PFSK-1 (cell line): ENCODE measurements around the gene LPAR3.

Experiments used
- FOXP2 ChIP-seq: optimal IDR thresholded peaks from 2 replicates; pipeline ENCODE3; 2011; ENCODE audit warnings: borderline replicate concordance, control low read depth, inconsistent platforms; ENCODE audit not compliant: insufficient read depth; ENCODE audit errors: extremely low read length, extremely low read depth
- POLR2AphosphoS5 ChIP-seq: IDR thresholded peaks from 2 replicates; pipeline ENCODE4 v1.6.1; 2012; ENCODE audit warnings: low read depth, mild to moderate bottlenecking, control low read depth, low read length, moderate library complexity
- REST ChIP-seq, 2 experiments: IDR thresholded peaks; 2 replicates each; pipeline versions ENCODE4 v1.6.1 to v1.8.0; 2011 to 2012; ENCODE audit warnings: low read depth in 2 of 2, low read length in 2 of 2, control low read depth in 1 of 2, inconsistent platforms in 1 of 2, mild to moderate bottlenecking in 1 of 2, moderate library complexity in 1 of 2; ENCODE audit not compliant: insufficient read depth in 1 of 2
- SIN3A ChIP-seq: IDR thresholded peaks from 2 replicates; pipeline ENCODE4 v1.6.1; 2012; ENCODE audit warnings: mild to moderate bottlenecking, low read length, moderate library complexity, borderline replicate concordance; ENCODE audit not compliant: insufficient read depth
- TAF1 ChIP-seq: IDR thresholded peaks from 2 replicates; pipeline ENCODE4 v1.6.1; 2012; ENCODE audit warnings: low read length, control low read depth, borderline replicate concordance; ENCODE audit not compliant: insufficient read depth

Gene LPAR3

DNA sequence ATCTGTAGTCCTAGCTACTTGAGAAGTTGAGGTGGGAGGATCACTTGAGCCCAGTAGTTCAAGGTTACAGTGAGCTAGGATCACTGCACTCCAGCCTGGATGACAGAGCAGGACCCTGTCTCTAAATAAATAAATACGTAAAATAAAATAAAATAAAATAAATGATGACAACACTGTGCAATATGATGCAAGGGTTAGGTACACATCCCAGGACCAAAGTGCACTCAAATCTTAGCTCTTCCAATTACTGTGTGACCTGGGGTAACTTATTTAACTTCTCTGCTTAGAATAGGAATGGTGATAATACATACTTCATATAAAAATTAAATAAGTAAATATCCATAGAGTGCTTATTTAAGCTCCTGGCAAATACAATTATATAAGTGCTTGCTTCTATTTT is 53.5 kb downstream of the LPAR3 start:
- no peak for TF ChIP-seq REST (IDR thresholded peaks at IDR 0.05; ENCODE audit: insufficient read depth in 1 of 2, low read depth in 2 of 2, low read length in 2 of 2)
- TF ChIP-seq FOXP2: no peak
- TF ChIP-seq POLR2AphosphoS5: no peak
- no peak for TF ChIP-seq SIN3A
- TF ChIP-seq TAF1: no peak

GRCh38 chr1:84836145-84836544 is 56.9 kb downstream of the LPAR3 start:
- TF ChIP-seq REST (IDR thresholded peaks at IDR 0.05; ENCODE audit: insufficient read depth in 1 of 2, low read depth in 2 of 2, low read length in 2 of 2) (no peak), FOXP2 (no peak), SIN3A (no peak), TAF1 (no peak), POLR2AphosphoS5 (no peak)

DNA sequence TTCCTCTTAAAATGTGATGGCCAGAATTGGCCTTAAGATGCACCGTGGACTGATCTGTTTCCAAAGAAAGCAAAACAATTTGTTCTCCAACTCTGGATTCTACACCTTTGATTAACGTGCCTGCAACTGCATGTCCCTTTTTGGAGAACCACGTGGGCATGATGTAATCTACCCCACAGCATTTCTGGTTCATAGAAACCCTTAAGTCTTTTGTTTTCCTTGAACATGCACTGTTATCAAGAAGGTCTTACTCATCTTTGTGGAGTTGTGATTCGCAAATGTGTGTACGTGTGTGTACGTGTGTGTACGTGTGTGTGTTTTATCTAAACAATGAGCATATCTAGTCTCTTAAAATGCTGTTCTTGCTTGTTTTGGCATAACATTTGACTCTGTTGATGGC is 57.8 kb downstream of the LPAR3 start:
- TF ChIP-seq POLR2AphosphoS5 (no peak), FOXP2 (no peak), TAF1 (no peak), REST (IDR thresholded peaks at IDR 0.05; ENCODE audit: insufficient read depth in 1 of 2, low read depth in 2 of 2, low read length in 2 of 2) (no peak), SIN3A (no peak)

DNA sequence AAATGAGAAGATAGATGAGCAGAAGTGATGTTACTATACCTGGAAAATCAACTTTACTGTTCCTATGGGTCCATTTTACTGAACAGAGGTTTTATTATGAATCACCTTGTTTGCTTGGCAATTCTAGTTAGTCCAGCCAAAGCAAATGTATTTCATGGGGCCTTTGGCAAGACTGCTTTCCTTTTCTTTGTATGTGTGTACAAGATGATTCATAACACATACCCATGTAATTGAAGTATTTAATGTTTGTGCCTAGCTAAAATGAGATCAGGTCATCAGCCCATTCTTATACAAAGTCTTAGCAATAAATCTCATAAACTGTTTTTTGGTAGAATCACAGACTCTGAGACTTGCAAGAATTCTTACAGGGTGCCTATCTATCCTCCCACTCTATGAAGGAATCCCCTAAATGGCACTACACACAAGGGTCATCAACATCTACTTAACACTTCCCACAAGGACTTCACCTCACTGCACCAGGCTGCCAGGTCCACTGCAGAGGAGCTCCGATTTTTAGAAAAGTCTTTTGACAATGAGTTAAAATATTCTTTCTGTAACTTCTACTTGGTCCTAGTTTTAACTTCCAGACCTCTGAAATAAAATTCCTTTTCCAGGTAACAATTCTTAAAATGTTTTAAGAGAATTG is 58.5 kb downstream of the LPAR3 start:
- TF ChIP-seq POLR2AphosphoS5: no peak
- no peak for TF ChIP-seq FOXP2
- no peak for TF ChIP-seq SIN3A
- no peak for TF ChIP-seq REST (IDR thresholded peaks at IDR 0.05; ENCODE audit: insufficient read depth in 1 of 2, low read depth in 2 of 2, low read length in 2 of 2)
- no peak for TF ChIP-seq TAF1
